GM18519 (cell line): Measurements from ENCODE around the gene EFNA5.

Source experiments
- ATAC-seq: cut with Tn5 transposase; IDR thresholded peaks from one replicate; pipeline ENCODE4 v1.9.1; 2021; ENCODE audit warnings: mild to moderate bottlenecking, moderate library complexity; ENCODE audit not compliant: unreplicated experiment, low FRiP score

EFNA5 gene

GRCh38 chr5:107531308-107531707 is 139.4 kb downstream of the EFNA5 start:
- ATAC-seq, result no peak

DNA sequence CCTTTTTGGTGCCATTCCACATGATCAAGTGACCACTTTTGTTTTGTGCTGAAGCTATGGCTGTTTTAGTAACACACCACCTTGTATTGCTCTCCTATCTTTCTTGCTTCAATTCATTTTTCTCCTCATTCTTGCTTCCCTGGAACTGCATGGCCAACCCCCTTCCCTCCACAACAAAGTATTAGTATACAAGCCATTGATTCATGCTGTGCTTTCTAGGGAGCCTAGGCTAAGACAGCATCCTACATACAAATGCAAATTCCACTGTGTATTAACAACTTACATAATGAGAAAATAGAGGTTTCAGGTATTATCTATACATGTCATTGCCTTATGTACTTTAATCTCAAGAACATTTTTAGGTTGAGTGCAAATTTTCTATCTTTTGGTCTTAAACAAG is 141.1 kb downstream of the EFNA5 start:
- ATAC-seq, result no peak

GRCh38 chr5:107526270-107526937 is 144.3 kb downstream of the EFNA5 start:
- ATAC-seq, result no peak

DNA sequence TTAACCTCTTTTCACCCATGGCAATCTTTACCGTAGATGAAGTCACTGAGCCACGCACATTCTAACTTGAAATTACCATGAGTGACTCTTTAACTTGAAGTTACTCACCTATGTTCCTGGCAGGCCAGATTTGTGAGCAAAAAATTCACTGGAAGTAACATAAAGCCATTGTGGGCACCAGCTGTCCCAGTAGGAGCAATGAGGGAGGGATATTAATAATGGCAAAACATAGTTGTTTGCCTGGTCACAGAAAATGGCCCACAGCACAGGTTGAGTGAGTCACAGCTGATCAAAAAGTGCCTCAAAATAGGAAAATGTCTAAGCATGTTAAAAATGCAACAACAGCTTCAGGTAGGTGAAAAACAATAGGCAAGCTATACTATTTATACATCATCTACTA is 146.6 kb downstream of the EFNA5 start:
- no peak for ATAC-seq

GRCh38 chr5:107523029-107523680 is 147.6 kb downstream of the EFNA5 start:
- ATAC-seq, result no peak

- ATAC-seq, result no peak
Observed at GRCh38 chr5:107522456-107522855, 148.3 kb downstream of the EFNA5 start.

DNA sequence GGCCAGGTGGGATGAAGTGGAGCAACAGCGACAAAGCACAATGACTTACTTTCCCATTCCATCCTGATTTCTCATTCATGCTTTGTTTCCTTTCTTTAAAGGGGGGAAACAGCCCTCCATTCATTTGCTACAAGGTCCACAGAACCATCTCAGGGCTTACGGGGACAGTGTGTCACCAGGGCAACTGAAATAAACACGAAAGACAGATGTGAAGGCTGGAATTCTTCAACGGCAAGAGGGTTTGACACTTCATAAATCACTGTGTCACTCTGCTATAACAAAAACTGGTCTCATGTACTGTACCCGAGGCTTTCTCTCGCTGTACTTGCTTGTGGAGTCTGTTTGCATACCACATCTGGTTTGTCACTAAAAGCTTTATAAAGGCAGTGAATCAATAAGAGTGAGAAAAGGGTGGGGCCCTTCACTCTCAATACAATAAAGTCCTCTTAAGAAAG is 150.8 kb downstream of the EFNA5 start:
- no peak for ATAC-seq

DNA sequence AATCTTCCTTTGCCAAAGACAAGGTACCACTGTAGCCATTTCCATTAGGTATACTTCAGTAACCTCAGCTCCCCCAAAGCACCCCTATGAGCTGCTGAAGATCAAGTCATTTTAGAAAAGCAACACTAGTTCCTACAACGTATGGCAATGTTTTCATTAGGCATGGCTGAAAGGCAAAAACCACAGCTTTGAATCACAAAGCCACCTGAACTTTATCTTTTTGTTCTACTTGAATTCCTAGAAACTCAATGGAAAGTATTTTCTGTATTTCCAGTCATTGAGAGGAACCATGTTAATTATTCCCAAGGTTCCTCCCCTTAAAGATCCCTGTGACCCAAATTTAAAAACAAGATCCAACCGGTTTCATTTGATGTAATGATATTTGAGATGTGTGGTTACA is 152.1 kb downstream of the EFNA5 start:
- ATAC-seq, result no peak

DNA sequence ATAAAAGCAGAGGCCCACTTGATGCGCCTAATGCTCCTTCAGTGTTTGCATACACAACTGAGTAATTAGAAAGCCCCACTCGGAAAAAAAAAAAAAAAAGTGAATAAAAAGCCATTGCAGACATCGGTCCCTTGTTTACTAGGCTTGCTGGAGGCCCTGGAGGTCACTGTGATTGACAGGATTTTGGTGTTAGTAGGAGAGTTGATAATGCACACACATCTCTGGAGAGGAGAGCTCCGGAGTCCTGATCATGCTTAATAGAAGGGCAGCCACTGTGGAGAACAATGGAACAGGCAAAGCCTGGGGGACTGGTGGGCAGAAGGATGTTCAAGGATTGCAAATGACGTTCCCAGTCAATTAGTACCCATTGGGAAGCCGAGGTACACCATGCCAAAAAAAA is 152.5 kb downstream of the EFNA5 start:
- ATAC-seq, result no peak

- ATAC-seq, result peak; percentile 60
Observed at GRCh38 chr5:107517185-107518033, 153.3 kb downstream of the EFNA5 start.

DNA sequence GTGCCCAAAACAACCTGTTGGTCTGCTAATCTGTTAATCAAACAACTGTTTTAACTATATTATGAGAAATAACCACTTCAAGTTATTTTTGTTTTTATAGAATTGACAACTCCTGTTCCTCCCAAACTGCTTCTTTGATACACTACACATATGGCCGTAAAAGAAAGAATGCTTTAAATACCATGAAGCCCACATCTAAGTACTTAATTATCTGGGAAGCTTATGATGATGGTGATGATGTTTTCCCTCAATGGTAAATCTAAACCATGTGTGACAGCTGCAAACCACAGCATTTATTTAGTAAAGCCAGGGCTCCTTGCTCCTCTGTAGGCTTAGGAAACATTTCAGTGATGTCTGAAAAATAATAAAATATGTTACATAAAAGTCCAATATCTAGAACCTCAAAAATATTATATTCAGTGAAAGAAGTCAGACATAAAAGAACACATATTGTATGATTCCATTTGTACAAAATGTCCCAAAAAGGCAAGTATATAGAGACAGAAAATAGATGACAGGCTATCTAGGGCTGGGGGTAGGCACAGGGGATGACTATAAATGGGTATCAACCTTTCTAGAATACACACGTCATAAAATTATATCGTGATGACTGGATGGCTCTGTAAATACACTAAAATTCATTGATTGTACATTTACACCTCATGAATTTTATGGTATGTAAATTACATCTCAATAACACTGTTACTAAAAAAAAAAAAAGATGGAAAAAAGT is 154.1 kb downstream of the EFNA5 start:
- ATAC-seq, result peak; percentile 15

- ATAC-seq, result no peak
Observed at GRCh38 chr5:107515521-107516080, 155.1 kb downstream of the EFNA5 start.

DNA sequence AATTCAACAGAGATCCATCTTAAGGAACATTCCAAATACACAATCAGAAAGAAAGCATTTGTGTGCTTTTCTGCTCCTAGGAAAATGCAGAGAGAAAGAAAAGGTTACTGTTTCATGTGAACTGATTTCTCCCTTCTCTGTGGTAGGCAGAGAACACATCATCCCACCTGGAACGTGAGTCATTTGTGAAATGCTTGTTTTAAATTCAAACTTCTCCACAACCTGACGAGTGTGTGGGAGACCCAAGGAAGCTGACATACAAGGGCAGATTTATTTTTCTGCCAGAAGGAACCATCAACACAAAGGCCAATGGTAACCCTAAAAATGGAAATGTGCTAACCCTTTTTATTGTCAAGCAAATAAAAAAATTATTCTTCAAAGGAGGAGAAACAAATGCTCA is 156.4 kb downstream of the EFNA5 start:
- ATAC-seq, result no peak

- peak; percentile 38 for ATAC-seq
Observed at GRCh38 chr5:107513337-107514085, 157.2 kb downstream of the EFNA5 start.

DNA sequence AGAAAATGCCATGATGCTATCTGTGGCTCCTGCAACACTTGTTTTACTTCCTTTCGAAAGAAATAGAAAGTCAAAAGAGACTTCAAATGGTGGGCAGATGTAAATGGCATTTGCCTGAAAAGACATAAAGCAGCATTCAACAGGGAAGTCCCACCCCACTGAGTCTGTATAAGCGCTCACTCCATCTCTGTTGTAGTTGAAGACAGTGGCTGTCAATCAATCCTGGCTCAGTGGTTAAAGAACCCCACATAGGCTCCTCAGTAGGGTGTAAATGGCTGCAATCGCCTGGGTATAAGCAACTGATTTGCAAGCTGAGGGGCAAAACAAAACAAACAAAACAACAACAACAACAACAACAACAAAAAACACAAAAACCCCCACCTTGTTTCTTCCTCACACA is 158.7 kb downstream of the EFNA5 start:
- peak; percentile 45 for ATAC-seq

- ATAC-seq, result no peak
Observed at GRCh38 chr5:107510125-107510524, 160.6 kb downstream of the EFNA5 start.

DNA sequence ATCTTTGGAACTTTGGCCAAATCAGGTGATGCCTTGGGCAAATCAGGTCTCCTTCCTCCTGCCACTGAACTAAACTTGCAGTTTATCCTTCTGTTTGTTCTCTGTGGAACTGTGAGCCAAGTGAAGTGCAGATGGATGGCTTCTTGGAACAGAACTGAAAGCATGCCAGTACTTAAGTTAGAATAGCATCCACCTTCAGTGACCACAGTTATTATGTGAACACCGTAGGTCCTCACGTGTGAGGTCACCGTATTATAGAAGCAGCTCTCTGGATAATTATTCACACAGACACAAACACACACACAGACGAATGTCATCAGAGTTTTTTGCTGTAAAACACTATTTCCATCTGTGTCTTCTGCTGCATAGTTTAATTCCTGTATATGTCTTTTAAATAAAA is 162.6 kb downstream of the EFNA5 start:
- no peak for ATAC-seq

- ATAC-seq, result no peak
Observed at GRCh38 chr5:107505763-107506534, 164.8 kb downstream of the EFNA5 start.

DNA sequence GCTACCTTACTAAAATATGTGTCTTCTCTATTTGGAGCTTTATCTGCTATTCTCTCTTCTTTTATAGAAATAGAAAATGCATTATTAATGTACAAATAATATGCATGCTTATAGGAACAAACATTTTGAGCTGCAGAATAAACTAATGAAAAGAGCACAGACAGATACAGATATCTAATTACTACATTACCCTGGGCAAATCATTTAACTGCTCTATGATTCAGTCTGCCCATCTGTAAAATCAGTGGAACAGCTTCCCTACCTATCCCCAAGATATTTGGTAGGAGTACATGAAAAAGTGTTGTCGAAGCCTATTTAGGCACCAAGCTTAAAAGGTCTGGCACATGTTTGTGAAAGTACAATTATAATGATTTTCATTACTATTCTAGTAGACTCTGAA is 166.3 kb downstream of the EFNA5 start:
- ATAC-seq, result no peak
